Erythroblast (primary cell): ENCODE results near the gene MUC5B.

Experiments used
- GATA1 ChIP-seq: IDR thresholded peaks from 2 replicates; pipeline ENCODE4 v1.6.1; 2011; ENCODE audit warnings: low read depth, mild to moderate bottlenecking, control low read depth, low read length, moderate library complexity
- POLR2A ChIP-seq: IDR thresholded peaks from 2 replicates; pipeline ENCODE4 v1.6.1; 2011; ENCODE audit warnings: mild to moderate bottlenecking, low read length

GRCh38 chr11:1289211-1289935, 66.5 kb downstream of the MUC5B start:
- TF ChIP-seq POLR2A (no peak), GATA1 (no peak)
